Islet of Langerhans (tissue), 1 donor: Measurements from ENCODE around the gene KLRG1.

Experiments used
- FAIRE-seq: peaks from one replicate; lab custom pipeline; 2011; peaks lifted over from hg19 to GRCh38; lab: Jason Lieb, UNC

The KLRG1 gene

GRCh38 chr12:8987163-8987562 is 2.2 kb upstream of the KLRG1 start:
- no peak for FAIRE-seq

- FAIRE-seq: no peak
Measured at GRCh38 chr12:8987685-8988084, 1.7 kb upstream of the KLRG1 start.

GRCh38 chr12:8991371-8992345 is 2.3 kb downstream of the KLRG1 start:
- FAIRE-seq: no peak

GRCh38 chr12:8993827-8994226 is 4.5 kb downstream of the KLRG1 start:
- no peak for FAIRE-seq

GRCh38 chr12:8995021-8995775 is 5.9 kb downstream of the KLRG1 start:
- FAIRE-seq: no peak

- no peak for FAIRE-seq
Measured at GRCh38 chr12:8996682-8997405, 7.5 kb downstream of the KLRG1 start.

GRCh38 chr12:9001233-9001632 is 11.9 kb downstream of the KLRG1 start:
- FAIRE-seq: no peak

GRCh38 chr12:9002335-9002734 is 13.0 kb downstream of the KLRG1 start:
- FAIRE-seq: no peak

- FAIRE-seq: no peak
Measured at GRCh38 chr12:9022592-9022991, 33.2 kb downstream of the KLRG1 start.

- no peak for FAIRE-seq
Measured at GRCh38 chr12:9024512-9024911, 35.2 kb downstream of the KLRG1 start.

- FAIRE-seq: no peak
Measured at GRCh38 chr12:9027161-9028059, 38.1 kb downstream of the KLRG1 start.

GRCh38 chr12:9030776-9031175 is 41.4 kb downstream of the KLRG1 start:
- no peak for FAIRE-seq

GRCh38 chr12:9032202-9032964 is 43.0 kb downstream of the KLRG1 start:
- FAIRE-seq: no peak

- FAIRE-seq: no peak
Measured at GRCh38 chr12:9033265-9033887, 44.0 kb downstream of the KLRG1 start.

- FAIRE-seq: no peak
Measured at GRCh38 chr12:9034095-9034494, 44.7 kb downstream of the KLRG1 start.

GRCh38 chr12:9036227-9036626 is 46.9 kb downstream of the KLRG1 start:
- FAIRE-seq: no peak

GRCh38 chr12:9037431-9037830 is 48.1 kb downstream of the KLRG1 start:
- no peak for FAIRE-seq

GRCh38 chr12:9039397-9039977 is 50.1 kb downstream of the KLRG1 start:
- FAIRE-seq: peak; percentile 93

- FAIRE-seq: no peak
Measured at GRCh38 chr12:9040484-9041186, 51.3 kb downstream of the KLRG1 start.
